Measurements from ENCODE around the gene ARR3.
"Not testable (repeated sequence)": the region's sequence is repeated elsewhere in the genome, so short reads cannot be mapped to it uniquely, and the experiment has no call there.

ARR3 gene

DNA sequence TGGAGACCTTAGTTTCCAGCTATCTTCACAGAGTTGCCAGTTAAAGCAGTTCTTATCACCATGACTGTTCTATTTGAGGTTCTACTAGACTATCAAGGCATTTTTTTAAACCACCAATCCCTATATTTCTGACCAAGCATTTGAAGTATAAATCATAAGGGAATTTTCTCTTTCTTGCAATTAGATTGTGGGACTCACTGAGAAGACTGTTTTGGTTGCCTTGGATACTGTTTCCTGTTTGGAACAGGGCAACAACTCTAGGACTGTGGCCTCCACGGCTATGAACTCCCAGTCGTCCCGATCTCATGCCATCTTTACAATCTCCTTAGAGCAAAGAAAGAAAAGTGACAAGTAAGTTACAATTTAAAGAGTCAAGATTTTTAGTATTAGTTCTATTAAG lies 33.6 kb downstream of the ARR3 start:
- no peaks in the 10 kb centered on the region for H3K27me3 Mint-ChIP-seq
- H3K27ac Mint-ChIP-seq: no peak overlapping the region
- no peaks in the 10 kb centered on the region for H3K4me1 Mint-ChIP-seq
- no peaks in the 10 kb centered on the region for H3K36me3 Mint-ChIP-seq
- no peak for DNase-seq
- no peak overlapping the region for H3K4me3 Mint-ChIP-seq
- no peak for ATAC-seq (replicated peaks)
- H3K9me3 Mint-ChIP-seq: no peaks in the 10 kb centered on the region

DNA sequence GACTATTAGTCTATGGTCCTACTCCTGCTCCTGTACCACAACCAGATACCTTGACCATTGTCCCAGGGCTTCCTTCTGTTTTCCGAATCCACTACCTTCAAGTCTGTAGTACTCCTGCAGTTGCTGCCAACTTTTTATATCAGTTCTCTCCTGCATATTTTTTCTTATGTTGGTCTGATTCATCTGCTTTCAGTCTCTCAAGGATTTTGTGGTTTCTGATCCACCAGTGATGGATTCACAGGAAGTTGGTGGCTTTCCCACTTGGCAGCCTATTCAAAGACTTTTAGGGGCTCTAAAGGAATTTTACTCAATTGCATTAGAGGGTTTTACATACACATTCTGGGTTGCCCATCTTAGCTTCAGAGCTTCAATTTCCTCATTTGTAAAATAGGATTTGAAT lies 45.4 kb downstream of the ARR3 start:
- H3K9me3 Mint-ChIP-seq: no peaks in the 10 kb centered on the region
- ATAC-seq (replicated peaks) (no peak), DNase-seq (no peak)
- H3K27me3 Mint-ChIP-seq: no peaks in the 10 kb centered on the region
- no peak overlapping the region for H3K27ac Mint-ChIP-seq
- H3K4me3 Mint-ChIP-seq: no peak overlapping the region
- H3K36me3 Mint-ChIP-seq: peaks cover 0 to 3% of the 10 kb centered on the region in 2 donors
- no peaks in the 10 kb centered on the region for H3K4me1 Mint-ChIP-seq

DNA sequence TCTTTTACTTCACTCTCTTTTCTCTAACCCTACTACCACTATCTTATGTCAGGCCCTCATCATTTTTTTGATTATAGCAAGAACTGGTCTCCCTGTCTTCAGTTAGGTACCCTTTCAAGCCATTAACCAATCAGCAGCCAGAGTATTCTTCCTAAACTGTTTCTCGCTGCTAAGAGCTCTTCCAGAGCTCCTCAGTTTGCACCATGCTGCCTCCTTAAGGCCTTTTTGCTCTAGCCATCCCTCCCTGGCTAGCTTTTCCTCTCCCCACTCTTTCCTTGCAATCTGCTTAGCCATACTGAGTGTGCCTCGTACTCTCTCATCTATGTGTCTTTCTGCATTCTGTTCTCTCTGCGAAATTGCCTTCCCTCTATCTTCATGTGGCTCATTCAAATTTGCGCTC lies 54.6 kb downstream of the ARR3 start:
- H3K36me3 Mint-ChIP-seq: no peaks in the 10 kb centered on the region
- no peak overlapping the region for H3K27ac Mint-ChIP-seq
- no peak overlapping the region for H3K4me3 Mint-ChIP-seq
- no peaks in the 10 kb centered on the region for H3K4me1 Mint-ChIP-seq
- DNase-seq (no peak), ATAC-seq (replicated peaks) (no peak)
- no peaks in the 10 kb centered on the region for H3K27me3 Mint-ChIP-seq
- no peaks in the 10 kb centered on the region for H3K9me3 Mint-ChIP-seq

DNA sequence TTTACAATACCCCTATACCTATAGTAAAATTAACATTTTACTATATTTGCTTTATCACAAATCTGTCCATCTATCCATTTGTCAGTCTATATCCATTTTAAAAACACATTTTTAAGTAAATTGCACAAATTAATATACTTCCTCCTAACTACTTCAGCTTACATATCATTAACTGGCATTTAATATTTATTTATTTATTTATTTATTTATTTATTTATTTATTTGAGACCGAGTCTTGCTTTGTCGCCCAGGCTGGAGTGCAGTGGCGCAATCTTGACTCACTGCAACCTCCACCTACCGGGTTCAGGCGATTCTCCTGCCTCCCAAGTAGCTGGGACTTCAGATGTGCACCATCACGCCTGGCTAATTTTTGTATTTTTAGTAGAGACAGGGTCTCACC lies 55.5 kb downstream of the ARR3 start:
- not testable (repeated sequence) for H3K27me3 Mint-ChIP-seq; DNase-seq; H3K4me3 Mint-ChIP-seq; H3K36me3 Mint-ChIP-seq; H3K27ac Mint-ChIP-seq; ATAC-seq (replicated peaks); H3K4me1 Mint-ChIP-seq; H3K9me3 Mint-ChIP-seq

DNA sequence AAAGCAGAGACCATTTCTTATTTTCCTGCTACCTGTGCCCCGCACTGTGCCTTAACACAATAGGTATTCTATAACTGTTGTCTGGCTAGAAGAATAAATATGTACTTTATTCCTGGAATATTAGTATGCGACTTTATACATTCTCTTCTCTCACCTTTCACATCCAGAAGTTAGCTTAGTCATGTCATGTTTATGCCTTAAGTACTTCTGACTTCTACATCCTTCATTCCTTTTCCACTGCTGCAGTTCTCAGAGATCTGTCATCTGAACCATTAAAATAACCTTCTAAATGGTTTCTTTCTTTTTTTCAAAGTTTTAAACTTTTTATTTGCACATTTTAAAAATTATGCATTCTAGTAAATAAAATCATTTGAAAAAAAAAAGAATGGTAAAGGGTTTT lies 56.2 kb downstream of the ARR3 start:
- no peaks in the 10 kb centered on the region for H3K27me3 Mint-ChIP-seq
- no peaks in the 10 kb centered on the region for H3K36me3 Mint-ChIP-seq
- ATAC-seq (replicated peaks): no peak
- H3K27ac Mint-ChIP-seq: no peak overlapping the region
- no peak overlapping the region for H3K4me3 Mint-ChIP-seq
- DNase-seq: no peak
- H3K4me1 Mint-ChIP-seq: no peaks in the 10 kb centered on the region
- H3K9me3 Mint-ChIP-seq: no peaks in the 10 kb centered on the region

DNA sequence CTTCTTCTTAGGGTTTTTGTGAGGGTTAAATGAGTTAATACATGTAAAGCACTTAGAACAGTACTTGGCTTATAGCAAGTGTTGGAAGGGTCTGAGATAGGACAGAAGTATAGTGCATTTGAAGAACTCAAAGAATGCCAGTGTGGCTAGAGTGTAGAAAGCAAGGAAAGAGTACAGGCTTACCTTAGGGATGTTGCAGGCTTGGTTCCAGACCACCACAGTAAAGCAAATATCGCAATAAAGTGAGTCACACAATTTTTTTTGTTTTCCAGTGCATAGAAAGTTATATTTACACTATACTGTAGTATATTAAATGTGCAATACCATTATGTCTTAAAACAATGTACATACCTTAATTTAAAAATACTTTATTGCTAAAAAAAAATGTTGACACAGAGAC lies 63.0 kb downstream of the ARR3 start:
- Mint-ChIP-seq H3K9me3 (peaks cover 0 to 6% of the 10 kb centered on the region in 2 donors), H3K27ac (no peak overlapping the region), H3K27me3 (peaks cover 0 to 6% of the 10 kb centered on the region in 2 donors), H3K4me3 (no peak overlapping the region), H3K4me1 (no peaks in the 10 kb centered on the region), H3K36me3 (peaks cover 0 to 1% of the 10 kb centered on the region in 2 donors)
- no peak for ATAC-seq (replicated peaks)
- DNase-seq: no peak

Data from stimulated activated naive B cell treated with anti-CD40 and anti-IgM and Interleukin-4, amounts not matched to agents 10 μg/mL and 1 μg/mL and 100 μg/mL, for 72 hours (primary cell).